ENCODE measurements around the gene CASTOR1.

- no peak for TF ChIP-seq POLR2A (IDR thresholded peaks at IDR 0.05)
- TF ChIP-seq CTCF (IDR thresholded peaks at IDR 0.05), result no peak
Measured at GRCh38 chr22:30325065-30325720, 35.9 kb upstream of the CASTOR1 start.

Measured in vagina (tissue), 2 donors.